Stimulated activated naive CD4-positive, alpha-beta T cell treated with Interleukin-2 at 50 U/mL for 16 hours (primary cell): ENCODE data around the gene POU2F1.

ENCODE experiments used
- DNase-seq: peaks from one replicate; lab custom pipeline; 2025; lab: John Stamatoyannopoulos, UW

POU2F1 gene

GRCh38 chr1:167423684-167424619, 203.3 kb downstream of the POU2F1 start:
- DNase-seq, result no peak

GRCh38 chr1:167425482-167425881, 204.8 kb downstream of the POU2F1 start:
- DNase-seq, result no peak

GRCh38 chr1:167426716-167427115, 206.0 kb downstream of the POU2F1 start:
- no peak for DNase-seq

- DNase-seq, result no peak
These were observed 207.2 kb downstream of the POU2F1 start for GRCh38 chr1:167427848-167428247.

GRCh38 chr1:167428395-167428794, 207.7 kb downstream of the POU2F1 start:
- no peak for DNase-seq

GRCh38 chr1:167429612-167430011, 208.9 kb downstream of the POU2F1 start:
- no peak for DNase-seq

- DNase-seq, result no peak
These were observed 209.6 kb downstream of the POU2F1 start for GRCh38 chr1:167430134-167430848.

- DNase-seq, result no peak
These were observed 210.2 kb downstream of the POU2F1 start for GRCh38 chr1:167430849-167431242.

GRCh38 chr1:167431261-167431908, 210.7 kb downstream of the POU2F1 start:
- no peak for DNase-seq

GRCh38 chr1:167431909-167432650, 211.4 kb downstream of the POU2F1 start:
- DNase-seq, result no peak

GRCh38 chr1:167432780-167433179, 212.1 kb downstream of the POU2F1 start:
- DNase-seq, result no peak

- no peak for DNase-seq
These were observed 213.2 kb downstream of the POU2F1 start for GRCh38 chr1:167433884-167434283.

- no peak for DNase-seq
These were observed 213.6 kb downstream of the POU2F1 start for GRCh38 chr1:167434306-167434705.

- DNase-seq, result no peak
These were observed 214.8 kb downstream of the POU2F1 start for GRCh38 chr1:167435484-167435883.

- DNase-seq, result no peak
These were observed 217.8 kb downstream of the POU2F1 start for GRCh38 chr1:167438171-167439138.

GRCh38 chr1:167439301-167439988, 218.8 kb downstream of the POU2F1 start:
- no peak for DNase-seq

GRCh38 chr1:167440345-167440744, 219.7 kb downstream of the POU2F1 start:
- DNase-seq, result no peak

GRCh38 chr1:167440776-167441175, 220.1 kb downstream of the POU2F1 start:
- DNase-seq, result no peak

- DNase-seq, result no peak
These were observed 220.5 kb downstream of the POU2F1 start for GRCh38 chr1:167441222-167441621.
